ENCODE data around the gene KIRREL1.

Gene KIRREL1

GRCh38 chr1:158099185-158099584, 105.7 kb downstream of the KIRREL1 start:
- TF ChIP-seq, protein P1, sequence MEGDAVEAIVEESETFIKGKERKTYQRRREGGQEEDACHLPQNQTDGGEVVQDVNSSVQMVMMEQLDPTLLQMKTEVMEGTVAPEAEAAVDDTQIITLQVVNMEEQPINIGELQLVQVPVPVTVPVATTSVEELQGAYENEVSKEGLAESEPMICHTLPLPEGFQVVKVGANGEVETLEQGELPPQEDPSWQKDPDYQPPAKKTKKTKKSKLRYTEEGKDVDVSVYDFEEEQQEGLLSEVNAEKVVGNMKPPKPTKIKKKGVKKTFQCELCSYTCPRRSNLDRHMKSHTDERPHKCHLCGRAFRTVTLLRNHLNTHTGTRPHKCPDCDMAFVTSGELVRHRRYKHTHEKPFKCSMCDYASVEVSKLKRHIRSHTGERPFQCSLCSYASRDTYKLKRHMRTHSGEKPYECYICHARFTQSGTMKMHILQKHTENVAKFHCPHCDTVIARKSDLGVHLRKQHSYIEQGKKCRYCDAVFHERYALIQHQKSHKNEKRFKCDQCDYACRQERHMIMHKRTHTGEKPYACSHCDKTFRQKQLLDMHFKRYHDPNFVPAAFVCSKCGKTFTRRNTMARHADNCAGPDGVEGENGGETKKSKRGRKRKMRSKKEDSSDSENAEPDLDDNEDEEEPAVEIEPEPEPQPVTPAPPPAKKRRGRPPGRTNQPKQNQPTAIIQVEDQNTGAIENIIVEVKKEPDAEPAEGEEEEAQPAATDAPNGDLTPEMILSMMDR (IDR thresholded peaks at IDR 0.05; ENCODE audit: insufficient read depth, missing control alignments): no peak
- no peak for FAIRE-seq
- no peak for DNase-seq (ENCODE audit: insufficient read length, low spot score)

DNA sequence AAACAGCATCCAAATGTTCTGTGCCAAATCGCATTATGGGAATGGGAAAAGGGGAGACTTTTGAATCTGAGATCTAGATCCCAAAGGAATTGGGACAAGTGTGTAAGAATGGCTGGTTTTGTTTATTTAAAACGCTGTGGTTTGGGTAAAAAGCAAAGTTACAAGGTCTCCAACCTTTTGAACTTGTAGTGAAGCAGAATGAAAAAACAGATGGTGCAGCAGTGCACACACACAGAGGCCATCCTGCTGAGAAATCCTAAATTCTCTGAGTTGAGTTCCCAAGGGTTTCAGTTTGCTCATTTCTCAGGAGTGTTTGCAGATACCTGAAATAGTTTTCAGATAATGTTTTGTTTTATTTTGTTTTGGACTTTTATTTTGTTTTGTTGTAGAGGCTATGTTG, 107.1 kb downstream of the KIRREL1 start:
- FAIRE-seq (no peak), DNase-seq (ENCODE audit: insufficient read length, low spot score) (no peak)
- TF ChIP-seq, protein P1 (IDR thresholded peaks at IDR 0.05; ENCODE audit: insufficient read depth, missing control alignments): no peak

DNA sequence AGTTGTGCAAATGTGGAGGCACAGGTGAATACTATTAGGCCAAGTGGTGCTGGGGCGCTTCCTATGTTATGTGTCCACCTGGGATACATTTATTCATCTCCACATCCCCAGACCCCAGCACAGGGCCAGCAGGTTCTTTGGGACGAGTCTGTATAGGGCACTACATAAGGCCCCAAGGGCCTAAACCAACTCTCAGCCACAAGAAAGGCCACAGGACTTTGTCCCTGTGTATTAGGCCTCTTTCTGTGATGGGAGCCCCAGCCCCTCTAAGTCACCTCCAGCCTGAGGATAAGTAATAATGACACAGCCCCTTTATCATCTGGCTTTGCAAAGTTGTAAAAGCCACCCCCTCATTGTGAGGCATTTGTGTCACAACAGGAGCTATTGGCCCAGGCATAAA, 108.0 kb downstream of the KIRREL1 start:
- no peak for DNase-seq (ENCODE audit: insufficient read length, low spot score)
- TF ChIP-seq, protein P1 (IDR thresholded peaks at IDR 0.05; ENCODE audit: insufficient read depth, missing control alignments): no peak
- no peak for FAIRE-seq

GRCh38 chr1:158101927-158102326, 108.5 kb downstream of the KIRREL1 start:
- FAIRE-seq (no peak), DNase-seq (ENCODE audit: insufficient read length, low spot score) (no peak)
- TF ChIP-seq, protein P1 (IDR thresholded peaks at IDR 0.05; ENCODE audit: insufficient read depth, missing control alignments): no peak

DNA sequence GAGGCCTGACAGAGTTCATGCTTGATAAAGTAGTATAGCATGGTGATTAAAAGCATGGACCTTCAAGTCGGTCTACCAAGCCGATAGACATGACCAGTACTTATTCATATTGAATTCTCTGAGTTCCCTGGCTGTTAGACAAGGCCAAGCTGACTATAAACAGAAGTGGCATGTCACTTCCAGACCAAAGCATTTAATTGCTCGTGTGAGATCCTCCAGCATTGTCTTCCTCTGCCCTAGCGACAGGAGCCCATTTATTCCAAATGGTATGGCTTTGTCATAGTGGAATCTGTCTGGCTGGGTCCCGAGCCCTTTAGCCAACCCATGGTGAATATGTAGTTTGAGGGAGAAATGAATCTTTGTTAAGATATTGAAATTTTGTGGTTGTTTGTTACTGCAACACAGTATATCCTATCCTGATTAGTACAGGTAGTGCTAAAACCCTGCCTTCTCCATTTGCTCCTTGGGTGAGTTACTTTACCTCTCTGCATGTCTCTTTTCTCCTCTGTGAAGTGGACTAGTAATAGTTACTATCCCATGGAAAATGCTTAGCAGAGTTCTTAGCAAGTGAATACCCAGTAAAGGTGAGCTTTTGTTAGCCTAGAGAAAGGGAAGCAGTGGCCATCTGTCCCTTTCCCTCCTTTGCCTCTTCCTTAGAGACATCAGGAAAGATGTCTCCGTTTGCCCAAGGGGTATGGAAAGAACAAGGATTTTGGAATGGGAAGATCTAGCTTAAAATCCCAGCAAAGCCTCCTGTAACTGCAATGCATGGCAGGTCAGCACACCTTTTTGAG, 109.6 kb downstream of the KIRREL1 start:
- DNase-seq (ENCODE audit: insufficient read length, low spot score) (no peak), FAIRE-seq (no peak)

GRCh38 chr1:158103861-158104522, 110.5 kb downstream of the KIRREL1 start:
- FAIRE-seq (no peak), DNase-seq (ENCODE audit: insufficient read length, low spot score) (no peak)
- TF ChIP-seq, protein P1 (IDR thresholded peaks at IDR 0.05; ENCODE audit: insufficient read depth, missing control alignments): no peak

More for the DNA sequence above, 109.6 kb downstream of the KIRREL1 start:
- TF ChIP-seq, protein P1 (IDR thresholded peaks at IDR 0.05; ENCODE audit: insufficient read depth, missing control alignments): no peak

DNA sequence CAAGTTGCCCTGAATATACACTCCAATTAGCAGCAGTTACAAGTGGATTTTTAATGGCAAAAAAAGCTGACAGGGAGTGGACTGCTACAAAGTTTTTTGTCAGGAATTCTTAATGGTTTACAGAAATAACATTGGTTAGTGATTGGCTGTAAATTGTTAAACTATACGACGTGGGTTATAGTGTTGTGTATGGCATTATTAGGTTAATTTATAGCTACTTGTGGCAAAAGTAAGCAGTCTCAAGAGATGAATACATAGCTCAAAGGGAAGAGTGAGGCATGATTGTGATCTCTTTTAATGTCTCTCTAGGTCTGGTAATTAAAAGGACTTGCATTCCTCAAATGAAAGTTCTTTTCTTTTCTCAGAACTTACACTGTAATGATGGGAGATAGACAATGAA, 111.4 kb downstream of the KIRREL1 start:
- FAIRE-seq: no peak
- TF ChIP-seq, protein P1 (IDR thresholded peaks at IDR 0.05; ENCODE audit: insufficient read depth, missing control alignments): no peak
- no peak for DNase-seq (ENCODE audit: insufficient read length, low spot score)
